ENCODE measurements around the gene SYCP2L.

- TF ChIP-seq CTCF (IDR thresholded peaks at IDR 0.05) (no peak), POLR2A (IDR thresholded peaks at IDR 0.05; ENCODE audit: low read depth) (no peak), EP300 (IDR thresholded peaks at IDR 0.05) (no peak)
Measured at GRCh38 chr6:11023032-11023431, 136.2 kb downstream of the SYCP2L start.
